Stomach (tissue), 4 donors: ENCODE results near the gene BNIP3.

Source experiments
- POLR2A ChIP-seq, 4 donors: fragments of 450-650 bp; IDR thresholded peaks; one replicate each; pipeline ENCODE4 v1.6.1; 2016; ENCODE audit warnings: antibody characterized with exemption in 4 of 4, control low read depth in 2 of 4, mild to moderate bottlenecking in 1 of 4, moderate library complexity in 1 of 4
- TF ChIP-seq, protein P1 (sequence below), 7 experiments: fragments of 450-650 bp in 4 of 7; fragments of 200-600 bp in 3 of 7; sonication (generic) in 3 of 7; IDR thresholded peaks; one replicate each; pipeline ENCODE4 v1.5.1; 2016 to 2019; ENCODE audit warnings: antibody characterized with exemption in 7 of 7, control low read depth in 2 of 7, mild to moderate bottlenecking in 1 of 7

DNA sequence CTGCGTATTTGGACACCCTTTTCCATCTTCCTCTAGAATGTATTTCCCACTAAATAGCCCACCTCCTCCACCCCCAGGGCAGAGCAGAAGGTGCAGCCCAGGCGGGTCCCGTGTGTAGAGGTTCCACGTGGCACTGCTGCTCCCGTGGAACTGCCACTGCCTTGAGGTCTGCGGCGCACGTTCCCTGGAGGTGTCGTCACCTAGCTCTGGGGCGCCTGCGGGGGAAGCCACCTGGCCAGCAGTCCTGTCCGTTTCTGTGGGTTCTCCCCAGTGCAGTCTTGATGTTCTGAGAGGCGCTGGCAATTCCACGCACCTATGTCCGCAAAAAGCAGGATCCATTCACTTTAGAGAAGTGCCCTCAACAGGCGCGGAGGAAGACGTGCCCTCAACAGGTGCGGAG lies 21.9 kb downstream of the BNIP3 start:
- TF ChIP-seq, protein P1, sequence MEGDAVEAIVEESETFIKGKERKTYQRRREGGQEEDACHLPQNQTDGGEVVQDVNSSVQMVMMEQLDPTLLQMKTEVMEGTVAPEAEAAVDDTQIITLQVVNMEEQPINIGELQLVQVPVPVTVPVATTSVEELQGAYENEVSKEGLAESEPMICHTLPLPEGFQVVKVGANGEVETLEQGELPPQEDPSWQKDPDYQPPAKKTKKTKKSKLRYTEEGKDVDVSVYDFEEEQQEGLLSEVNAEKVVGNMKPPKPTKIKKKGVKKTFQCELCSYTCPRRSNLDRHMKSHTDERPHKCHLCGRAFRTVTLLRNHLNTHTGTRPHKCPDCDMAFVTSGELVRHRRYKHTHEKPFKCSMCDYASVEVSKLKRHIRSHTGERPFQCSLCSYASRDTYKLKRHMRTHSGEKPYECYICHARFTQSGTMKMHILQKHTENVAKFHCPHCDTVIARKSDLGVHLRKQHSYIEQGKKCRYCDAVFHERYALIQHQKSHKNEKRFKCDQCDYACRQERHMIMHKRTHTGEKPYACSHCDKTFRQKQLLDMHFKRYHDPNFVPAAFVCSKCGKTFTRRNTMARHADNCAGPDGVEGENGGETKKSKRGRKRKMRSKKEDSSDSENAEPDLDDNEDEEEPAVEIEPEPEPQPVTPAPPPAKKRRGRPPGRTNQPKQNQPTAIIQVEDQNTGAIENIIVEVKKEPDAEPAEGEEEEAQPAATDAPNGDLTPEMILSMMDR (IDR thresholded peaks at IDR 0.05), result no peak
- TF ChIP-seq POLR2A (IDR thresholded peaks at IDR 0.05), result no peak
